Endothelial cell of umbilical vein (primary cell): ENCODE results near the gene INTS1.

ENCODE experiments used
- EZH2 ChIP-seq: IDR thresholded peaks from 2 replicates; pipeline ENCODE4 v1.6.1; 2012; ENCODE audit warnings: borderline replicate concordance, low read depth, mild to moderate bottlenecking, moderate library complexity, low read length, inconsistent platforms; ENCODE audit not compliant: severe bottlenecking
- FOS ChIP-seq: IDR thresholded peaks from 2 replicates; pipeline ENCODE4 v1.6.1; 2011; ENCODE audit warnings: mild to moderate bottlenecking, low read length, moderate library complexity, borderline replicate concordance; ENCODE audit not compliant: insufficient read depth
- GATA2 ChIP-seq: IDR thresholded peaks from 2 replicates; pipeline ENCODE4 v1.7.0; 2011; ENCODE audit warnings: low read depth, mild to moderate bottlenecking, moderate library complexity, mixed read lengths, low read length; ENCODE audit not compliant: insufficient read length, insufficient read depth
- JUN ChIP-seq: IDR thresholded peaks from 2 replicates; pipeline ENCODE4 v1.6.1; 2011; ENCODE audit warnings: borderline replicate concordance, low read depth; ENCODE audit not compliant: insufficient read length, insufficient read depth
- MYC ChIP-seq: IDR thresholded peaks from one replicate; pipeline ENCODE4 v1.6.1; 2011; ENCODE audit warnings: mild to moderate bottlenecking, low read depth, low read length
- POLR2A ChIP-seq: IDR thresholded peaks from 2 replicates; pipeline ENCODE4 v1.6.1; 2012; ENCODE audit warnings: low read depth, mild to moderate bottlenecking, control low read depth, low read length
- POLR2AphosphoS5 ChIP-seq: IDR thresholded peaks from 2 replicates; pipeline ENCODE4 v1.6.1; 2012; ENCODE audit warnings: low read depth, mild to moderate bottlenecking, control low read depth, low read length, moderate library complexity; ENCODE audit not compliant: insufficient read depth
- TF ChIP-seq, protein P1 (sequence below), 2 donors: IDR thresholded peaks; 1 replicate in 1 of 2; 2 replicates in 1 of 2; pipeline ENCODE4 v1.5.1; 2011; ENCODE audit warnings: low read length in 2 of 2, mild to moderate bottlenecking in 2 of 2, moderate library complexity in 2 of 2, control low read depth in 1 of 2, inconsistent platforms in 1 of 2, low read depth in 1 of 2; ENCODE audit not compliant: insufficient read depth in 1 of 2; ENCODE audit errors: extremely low read depth in 1 of 2
- TF ChIP-seq, protein P2 (sequence below): IDR thresholded peaks from 2 replicates; pipeline ENCODE4 v1.6.1; 2011; ENCODE audit not compliant: insufficient read depth, insufficient read length

DNA sequence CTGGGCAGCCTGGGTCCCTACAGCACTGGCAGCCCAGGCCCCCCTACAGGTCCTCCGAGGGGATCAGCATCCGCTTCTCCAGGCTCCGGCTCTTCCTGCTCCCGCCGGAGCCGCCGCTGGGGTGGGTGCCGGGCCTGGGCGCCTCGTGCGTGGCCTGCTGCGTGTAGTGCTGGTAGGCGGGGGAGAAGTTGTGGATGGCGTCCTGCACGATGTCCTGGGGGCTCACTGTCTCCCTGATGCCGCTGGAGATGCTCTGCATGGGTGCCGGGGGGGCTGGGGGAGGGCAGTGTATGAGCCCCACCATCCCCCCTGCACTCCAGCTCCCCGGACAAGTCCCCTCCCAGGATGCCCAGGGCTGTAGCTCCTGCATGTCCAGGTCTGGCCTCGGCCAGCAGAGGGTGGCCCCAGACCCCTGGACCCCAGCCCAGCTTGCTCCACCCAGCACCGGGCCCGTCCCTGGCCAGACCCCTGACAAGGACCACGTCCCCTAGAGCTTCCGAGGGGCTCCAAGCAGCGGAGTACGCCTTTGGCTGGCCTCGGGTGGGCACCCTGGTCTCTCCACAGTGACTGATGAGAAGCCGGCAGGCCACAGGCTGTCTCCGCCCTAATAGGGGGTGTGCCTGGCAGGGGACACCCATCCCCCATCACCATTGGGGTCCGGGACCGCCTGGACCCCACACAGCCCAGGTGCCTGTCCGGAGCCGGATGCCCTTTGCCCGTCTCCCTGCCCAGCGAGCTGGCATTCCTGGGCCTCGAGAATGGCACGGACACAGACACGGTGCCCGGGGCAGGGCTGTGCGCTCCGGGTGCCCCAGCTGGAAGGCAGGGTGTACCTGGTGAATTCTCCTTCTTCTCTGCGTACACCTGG lies 43.0 kb upstream of the INTS1 start:
- TF ChIP-seq POLR2A (no peak), JUN (no peak), EZH2 (no peak), MYC (no peak), FOS (no peak), POLR2AphosphoS5 (no peak), GATA2 (no peak)
- TF ChIP-seq, protein P1, sequence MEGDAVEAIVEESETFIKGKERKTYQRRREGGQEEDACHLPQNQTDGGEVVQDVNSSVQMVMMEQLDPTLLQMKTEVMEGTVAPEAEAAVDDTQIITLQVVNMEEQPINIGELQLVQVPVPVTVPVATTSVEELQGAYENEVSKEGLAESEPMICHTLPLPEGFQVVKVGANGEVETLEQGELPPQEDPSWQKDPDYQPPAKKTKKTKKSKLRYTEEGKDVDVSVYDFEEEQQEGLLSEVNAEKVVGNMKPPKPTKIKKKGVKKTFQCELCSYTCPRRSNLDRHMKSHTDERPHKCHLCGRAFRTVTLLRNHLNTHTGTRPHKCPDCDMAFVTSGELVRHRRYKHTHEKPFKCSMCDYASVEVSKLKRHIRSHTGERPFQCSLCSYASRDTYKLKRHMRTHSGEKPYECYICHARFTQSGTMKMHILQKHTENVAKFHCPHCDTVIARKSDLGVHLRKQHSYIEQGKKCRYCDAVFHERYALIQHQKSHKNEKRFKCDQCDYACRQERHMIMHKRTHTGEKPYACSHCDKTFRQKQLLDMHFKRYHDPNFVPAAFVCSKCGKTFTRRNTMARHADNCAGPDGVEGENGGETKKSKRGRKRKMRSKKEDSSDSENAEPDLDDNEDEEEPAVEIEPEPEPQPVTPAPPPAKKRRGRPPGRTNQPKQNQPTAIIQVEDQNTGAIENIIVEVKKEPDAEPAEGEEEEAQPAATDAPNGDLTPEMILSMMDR (IDR thresholded peaks at IDR 0.05; ENCODE audit: extremely low read depth in 1 of 2, insufficient read depth in 1 of 2, low read depth in 1 of 2, low read length in 2 of 2) = no peak
- TF ChIP-seq, protein P2, sequence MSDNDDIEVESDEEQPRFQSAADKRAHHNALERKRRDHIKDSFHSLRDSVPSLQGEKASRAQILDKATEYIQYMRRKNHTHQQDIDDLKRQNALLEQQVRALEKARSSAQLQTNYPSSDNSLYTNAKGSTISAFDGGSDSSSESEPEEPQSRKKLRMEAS = no peak
